Cardiac fibroblast (primary cell): Measurements from ENCODE around the gene CHN2.

Experiments
- DNase-seq, 2 donors: peaks; one replicate each; pipeline versions ENCODE4 v3.0.0 to v3.0.0-alpha.2; 2010; ENCODE audit warnings: low read depth in 2 of 2
- H3K4me3 ChIP-seq, 2 donors: replicated peaks in 1 of 2; 1 replicate in 1 of 2; 2 replicates in 1 of 2; pipeline ENCODE4 v1.5.1; 2011; ENCODE audit warnings: low read depth in 2 of 2, low read length in 2 of 2, mild to moderate bottlenecking in 2 of 2, moderate library complexity in 1 of 2
- TF ChIP-seq, protein P1 (sequence below): IDR thresholded peaks from one replicate; pipeline ENCODE4 v1.5.1; 2011; ENCODE audit warnings: low read depth, mild to moderate bottlenecking, low read length, inconsistent platforms

Gene CHN2

GRCh38 chr7:29422829-29423228 lies 228.3 kb downstream of the CHN2 start:
- DNase-seq: no peak
- TF ChIP-seq, protein P1, sequence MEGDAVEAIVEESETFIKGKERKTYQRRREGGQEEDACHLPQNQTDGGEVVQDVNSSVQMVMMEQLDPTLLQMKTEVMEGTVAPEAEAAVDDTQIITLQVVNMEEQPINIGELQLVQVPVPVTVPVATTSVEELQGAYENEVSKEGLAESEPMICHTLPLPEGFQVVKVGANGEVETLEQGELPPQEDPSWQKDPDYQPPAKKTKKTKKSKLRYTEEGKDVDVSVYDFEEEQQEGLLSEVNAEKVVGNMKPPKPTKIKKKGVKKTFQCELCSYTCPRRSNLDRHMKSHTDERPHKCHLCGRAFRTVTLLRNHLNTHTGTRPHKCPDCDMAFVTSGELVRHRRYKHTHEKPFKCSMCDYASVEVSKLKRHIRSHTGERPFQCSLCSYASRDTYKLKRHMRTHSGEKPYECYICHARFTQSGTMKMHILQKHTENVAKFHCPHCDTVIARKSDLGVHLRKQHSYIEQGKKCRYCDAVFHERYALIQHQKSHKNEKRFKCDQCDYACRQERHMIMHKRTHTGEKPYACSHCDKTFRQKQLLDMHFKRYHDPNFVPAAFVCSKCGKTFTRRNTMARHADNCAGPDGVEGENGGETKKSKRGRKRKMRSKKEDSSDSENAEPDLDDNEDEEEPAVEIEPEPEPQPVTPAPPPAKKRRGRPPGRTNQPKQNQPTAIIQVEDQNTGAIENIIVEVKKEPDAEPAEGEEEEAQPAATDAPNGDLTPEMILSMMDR: no peak
- H3K4me3 ChIP-seq: no peak overlapping the region

- no peak for DNase-seq
- H3K4me3 ChIP-seq: no peak overlapping the region
- TF ChIP-seq, protein P1: no peak
Measured at GRCh38 chr7:29424295-29424983, 229.9 kb downstream of the CHN2 start.

- H3K4me3 ChIP-seq: no peak overlapping the region
- TF ChIP-seq, protein P1: no peak
- no peak for DNase-seq
Measured at GRCh38 chr7:29424984-29425309, 230.4 kb downstream of the CHN2 start.

GRCh38 chr7:29426587-29426986 lies 232.0 kb downstream of the CHN2 start:
- DNase-seq: no peak
- H3K4me3 ChIP-seq: no peak overlapping the region
- TF ChIP-seq, protein P1: no peak

- no peak for DNase-seq
- TF ChIP-seq, protein P1: no peak
- no peak overlapping the region for H3K4me3 ChIP-seq
Measured at GRCh38 chr7:29429401-29429800, 234.8 kb downstream of the CHN2 start.

DNA sequence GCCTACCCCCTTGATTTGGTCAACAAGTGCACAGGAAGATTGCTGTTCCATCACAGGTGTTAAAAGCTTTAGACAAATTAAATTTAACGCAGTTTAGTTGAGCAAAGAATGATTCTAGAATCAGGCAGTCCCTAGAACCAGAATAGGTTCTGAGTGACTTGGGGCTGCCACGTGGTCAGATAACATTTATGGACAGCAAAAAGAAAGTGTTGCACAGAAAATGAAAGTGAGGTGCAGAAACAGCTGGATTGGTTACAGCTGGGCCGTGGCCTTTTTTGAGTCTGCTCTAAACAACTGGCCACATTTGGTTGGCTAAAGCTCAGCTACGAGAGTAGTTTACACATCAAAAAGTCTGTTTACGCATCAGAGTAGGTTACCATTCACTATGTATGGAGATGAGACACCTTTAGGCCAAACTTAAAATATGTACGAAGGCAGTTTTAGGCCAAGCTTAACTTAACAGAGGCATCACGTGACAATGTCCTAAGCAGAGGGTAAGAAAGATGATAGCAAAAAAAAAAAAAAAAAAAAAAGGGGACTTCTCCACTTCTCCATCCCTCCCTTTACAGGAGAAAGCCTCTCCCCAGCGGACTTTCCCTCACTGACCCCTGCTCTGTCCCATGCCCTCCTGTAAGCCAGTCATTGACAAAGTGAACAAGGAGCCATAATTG lies 235.8 kb downstream of the CHN2 start:
- TF ChIP-seq, protein P1: no peak
- no peak for DNase-seq

More for the DNA sequence above, 235.8 kb downstream of the CHN2 start:
- no peak overlapping the region for H3K4me3 ChIP-seq
